NCI-H2227 (cell line): ENCODE data around the gene CTNNA2.

Experiments used
- DNase-seq: peaks from one replicate; lab custom pipeline; 2025; ENCODE audit not compliant: unreplicated experiment; lab: John Stamatoyannopoulos, UW

The CTNNA2 gene

GRCh38 chr2:80454628-80455027, 941.8 kb downstream of the CTNNA2 start:
- peak; percentile 30 for DNase-seq

- no peak for DNase-seq
Measured at GRCh38 chr2:80459028-80459427, 946.2 kb downstream of the CTNNA2 start.

GRCh38 chr2:80461505-80462197, 948.8 kb downstream of the CTNNA2 start:
- DNase-seq = no peak

- peak; percentile 13 for DNase-seq
Measured at GRCh38 chr2:80462654-80463053, 949.8 kb downstream of the CTNNA2 start.

- no peak for DNase-seq
Measured at GRCh38 chr2:80464275-80464674, 951.4 kb downstream of the CTNNA2 start.

- DNase-seq = no peak
Measured at GRCh38 chr2:80467262-80467811, 954.5 kb downstream of the CTNNA2 start.

- no peak for DNase-seq
Measured at GRCh38 chr2:80469428-80469827, 956.6 kb downstream of the CTNNA2 start.

- DNase-seq = no peak
Measured at GRCh38 chr2:80473069-80473468, 960.2 kb downstream of the CTNNA2 start.

- DNase-seq = no peak
Measured at GRCh38 chr2:80473796-80474195, 960.9 kb downstream of the CTNNA2 start.

GRCh38 chr2:80475970-80476369, 963.1 kb downstream of the CTNNA2 start:
- no peak for DNase-seq

GRCh38 chr2:80476535-80477117, 963.8 kb downstream of the CTNNA2 start:
- peak; percentile 69 for DNase-seq

GRCh38 chr2:80482276-80482675, 969.4 kb downstream of the CTNNA2 start:
- no peak for DNase-seq

- peak; percentile 17 for DNase-seq
Measured at GRCh38 chr2:80489717-80490116, 976.9 kb downstream of the CTNNA2 start.

- no peak for DNase-seq
Measured at GRCh38 chr2:80490964-80491363, 978.1 kb downstream of the CTNNA2 start.

GRCh38 chr2:80496346-80496745, 983.5 kb downstream of the CTNNA2 start:
- no peak for DNase-seq

GRCh38 chr2:80496775-80497174, 983.9 kb downstream of the CTNNA2 start:
- no peak for DNase-seq

GRCh38 chr2:80499095-80499494, 986.2 kb downstream of the CTNNA2 start:
- DNase-seq = peak; percentile 58

GRCh38 chr2:80501874-80502624, 989.2 kb downstream of the CTNNA2 start:
- DNase-seq = no peak

- no peak for DNase-seq
Measured at GRCh38 chr2:80506563-80506962, 993.7 kb downstream of the CTNNA2 start.

- no peak for DNase-seq
Measured at GRCh38 chr2:80510716-80511115, 997.9 kb downstream of the CTNNA2 start.

GRCh38 chr2:80515964-80516363, 1003.1 kb downstream of the CTNNA2 start:
- no peak for DNase-seq

GRCh38 chr2:80517316-80517715, 1004.5 kb downstream of the CTNNA2 start:
- no peak for DNase-seq
